ENCODE results near the gene TSPAN9. TPM values are rescaled to one million over a fixed set of nuclear protein-coding genes. Genes with fewer than 3 reads are reported as not detected.

TSPAN9 gene
- total and polyA plus RNA-seq, 4 donors: 7.1 to 50.6 (median 35.5) TPM

DNA sequence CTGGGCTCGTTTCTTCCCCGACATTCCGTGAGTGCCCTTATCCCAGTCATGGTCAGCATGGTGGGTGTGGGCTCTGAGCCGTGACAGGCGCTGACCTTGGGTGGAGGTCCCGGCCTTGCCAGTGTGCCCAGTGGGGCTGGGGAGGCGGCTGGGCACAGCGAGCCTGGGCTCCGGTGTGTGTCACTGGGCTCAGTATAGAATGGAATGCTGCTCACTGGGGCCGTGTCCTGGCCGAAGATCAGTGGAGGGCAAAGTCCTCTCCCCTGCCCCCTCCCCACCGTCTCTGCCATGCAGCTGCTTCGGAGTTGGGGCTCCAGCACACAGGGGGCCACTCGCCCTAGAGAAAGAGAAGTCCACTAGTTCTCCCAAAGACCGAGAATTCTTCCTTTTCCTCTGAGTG is 164.4 kb downstream of the TSPAN9 start:
- intact Hi-C loops (cut with DNase I): no loop called here
- Histone ChIP-seq H3K36me3 (ENCODE audit: control insufficient read depth in 1 of 2, insufficient read depth in 2 of 2, low read length in 1 of 2) (no peaks in the 10 kb centered on the region), H3K4me3 (ENCODE audit: low read length in 2 of 2) (no peak overlapping the region), H3K27me3 (ENCODE audit: control insufficient read depth in 1 of 2, insufficient read depth in 2 of 2, low read length in 1 of 2) (no peaks in the 10 kb centered on the region), H3K4me1 (ENCODE audit: control insufficient read depth in 1 of 2, insufficient read depth in 2 of 2, low read length in 2 of 2) (no peaks in the 10 kb centered on the region), H3K9me3 (ENCODE audit: control insufficient read depth, low read length) (no peaks in the 10 kb centered on the region), H3K27ac (ENCODE audit: low read depth in 1 of 2, low read length in 2 of 2) (no peak overlapping the region)
- DNase-seq: no peak
- no peak for ATAC-seq (ENCODE audit: low FRiP score)
- 55 to 82% methylated on average over 15 of the region's 15 CpGs for WGBS, 2 donors

DNA sequence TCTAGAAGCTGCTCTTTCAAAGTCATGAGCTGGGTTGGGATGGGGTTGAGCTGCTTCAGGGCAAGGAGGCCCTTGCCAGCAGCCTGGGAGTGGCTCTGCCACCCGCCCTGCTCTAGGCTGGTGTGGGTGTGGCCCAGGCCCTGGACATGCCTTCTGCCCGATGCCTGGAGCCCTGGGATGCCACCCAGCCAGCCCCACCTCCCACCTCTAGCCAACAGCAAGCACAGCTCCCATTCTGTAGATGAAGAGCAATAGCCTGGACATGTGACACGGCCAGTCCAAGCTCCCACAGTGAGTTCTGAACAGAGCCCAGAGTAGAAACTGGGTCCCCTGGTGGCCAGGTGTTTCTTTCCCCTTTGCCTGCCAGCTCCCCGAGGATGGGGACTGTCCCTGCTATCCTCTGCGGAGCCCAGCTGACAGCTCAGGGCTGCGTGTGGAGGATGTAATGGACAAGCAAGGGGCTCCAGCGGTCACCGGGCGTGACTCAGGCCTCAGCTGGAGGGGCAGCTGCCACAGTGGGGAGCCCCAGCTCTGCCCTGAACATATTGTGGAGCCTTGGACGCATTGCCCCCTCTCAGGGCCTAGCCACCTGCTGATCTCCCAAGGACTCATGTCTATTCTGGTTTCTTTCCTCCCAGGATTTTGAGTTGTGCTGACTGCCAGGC is 165.2 kb downstream of the TSPAN9 start:
- H3K27ac ChIP-seq (ENCODE audit: low read depth in 1 of 2, low read length in 2 of 2): no peak overlapping the region
- H3K4me3 ChIP-seq (ENCODE audit: low read length in 2 of 2): no peak overlapping the region
- H3K4me1 ChIP-seq (ENCODE audit: control insufficient read depth in 1 of 2, insufficient read depth in 2 of 2, low read length in 2 of 2): no peaks in the 10 kb centered on the region
- H3K9me3 ChIP-seq (ENCODE audit: control insufficient read depth, low read length): no peaks in the 10 kb centered on the region
- no peaks in the 10 kb centered on the region for H3K27me3 ChIP-seq (ENCODE audit: control insufficient read depth in 1 of 2, insufficient read depth in 2 of 2, low read length in 1 of 2)
- 79 to 83% methylated on average over 10 of the region's 10 CpGs for WGBS, 2 donors
- H3K36me3 ChIP-seq (ENCODE audit: control insufficient read depth in 1 of 2, insufficient read depth in 2 of 2, low read length in 1 of 2): no peaks in the 10 kb centered on the region
- intact Hi-C loops (cut with DNase I): no loop called here
- ATAC-seq (ENCODE audit: low FRiP score): no peak
- no peak for DNase-seq

DNA sequence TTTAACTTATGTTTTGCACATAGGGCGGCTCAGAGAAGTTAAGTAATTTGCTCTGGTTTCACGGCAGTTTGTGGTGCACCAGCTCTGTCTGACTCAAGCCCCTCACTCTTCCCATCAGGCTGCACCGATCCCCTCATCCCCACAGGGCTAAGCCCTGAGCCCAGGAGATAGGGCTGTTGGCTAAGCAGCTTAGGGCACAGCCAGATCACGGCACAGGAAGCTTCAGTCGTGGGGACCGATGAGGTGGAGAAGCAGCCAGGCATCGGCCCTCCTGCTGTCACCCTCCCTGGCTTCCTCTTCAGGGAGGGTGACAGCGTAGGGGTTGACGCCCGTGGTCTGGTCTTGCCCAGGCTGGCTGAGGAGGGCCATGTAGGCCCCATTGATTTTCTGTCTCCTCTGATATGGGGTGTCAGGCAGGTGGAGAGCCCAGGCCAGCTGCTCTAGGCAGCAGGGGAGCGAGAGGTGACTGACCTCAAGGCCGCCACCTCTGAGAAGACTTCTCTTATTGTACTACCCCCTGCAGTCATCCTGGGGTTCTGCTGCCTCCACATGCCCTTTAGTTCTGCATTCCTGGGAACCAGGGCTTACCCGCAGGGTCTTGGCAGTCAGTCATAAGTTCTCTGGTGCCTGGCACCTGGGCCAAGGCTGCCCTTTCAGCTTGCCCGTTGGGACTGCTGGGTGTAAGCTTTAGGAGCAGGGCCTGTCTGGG is 166.4 kb downstream of the TSPAN9 start:
- Histone ChIP-seq H3K4me3 (ENCODE audit: low read length in 2 of 2) (no peak overlapping the region), H3K27me3 (ENCODE audit: control insufficient read depth in 1 of 2, insufficient read depth in 2 of 2, low read length in 1 of 2) (no peaks in the 10 kb centered on the region), H3K4me1 (ENCODE audit: control insufficient read depth in 1 of 2, insufficient read depth in 2 of 2, low read length in 2 of 2) (no peaks in the 10 kb centered on the region), H3K27ac (ENCODE audit: low read depth in 1 of 2, low read length in 2 of 2) (no peak overlapping the region), H3K9me3 (ENCODE audit: control insufficient read depth, low read length) (no peaks in the 10 kb centered on the region), H3K36me3 (ENCODE audit: control insufficient read depth in 1 of 2, insufficient read depth in 2 of 2, low read length in 1 of 2) (no peaks in the 10 kb centered on the region)
- ATAC-seq (ENCODE audit: low FRiP score) (no peak), DNase-seq (no peak)
- 74 to 76% methylated on average over 14 of the region's 14 CpGs for WGBS, 2 donors
- intact Hi-C loops (cut with DNase I): no loop called here

DNA sequence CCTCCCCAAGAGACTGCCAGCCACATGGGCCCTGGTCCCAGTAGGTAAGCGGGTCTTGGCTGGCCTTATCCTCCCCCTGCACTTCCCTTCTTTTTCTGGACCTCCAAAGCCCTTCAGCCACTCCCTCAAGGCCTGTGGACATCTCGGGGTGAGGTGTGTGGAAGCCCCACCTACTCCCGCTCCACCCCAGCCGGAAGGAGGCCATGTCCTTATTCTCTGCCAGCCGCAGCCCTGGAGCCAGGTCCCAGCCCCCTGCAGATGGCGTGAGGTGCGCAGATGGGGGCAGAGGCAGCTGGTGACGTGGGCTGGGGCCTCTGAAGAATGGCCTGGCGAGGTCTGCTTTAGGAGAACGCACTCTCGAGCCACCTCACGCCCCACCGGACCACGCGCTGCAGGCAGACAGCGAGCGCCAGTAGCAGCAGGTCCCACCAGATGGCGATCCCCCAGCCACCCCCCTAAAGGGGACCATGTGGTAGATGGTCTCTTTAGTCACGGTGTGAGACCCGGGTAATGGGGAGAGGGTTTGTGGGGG is 167.1 kb downstream of the TSPAN9 start:
- H3K4me3 ChIP-seq (ENCODE audit: low read length in 2 of 2): no peak overlapping the region
- intact Hi-C loops (cut with DNase I): no loop called here

DNA sequence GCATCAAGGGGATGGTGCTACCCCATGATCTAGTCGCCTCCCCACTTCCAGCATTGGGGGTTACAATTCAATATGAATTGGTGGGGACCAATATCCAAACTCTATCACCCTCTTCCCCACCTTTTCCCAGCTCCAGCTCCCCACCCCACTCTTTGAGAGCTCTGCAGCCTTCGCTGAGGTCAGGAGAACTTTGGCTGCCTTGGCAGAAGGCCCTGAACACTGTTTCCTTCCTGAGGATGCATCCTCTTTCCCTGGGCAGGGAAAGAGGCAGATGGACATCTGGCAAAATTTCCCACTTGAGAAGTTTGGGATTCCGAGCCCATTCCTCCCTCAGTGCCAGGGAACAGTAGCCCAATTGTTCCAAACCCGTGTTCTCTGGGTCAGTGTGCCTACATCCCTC is 169.1 kb downstream of the TSPAN9 start:
- 91 to 93% methylated on average over 4 of the region's 4 CpGs for WGBS, 2 donors
- Histone ChIP-seq H3K4me1 (ENCODE audit: control insufficient read depth in 1 of 2, insufficient read depth in 2 of 2, low read length in 2 of 2) (peaks cover 0 to 6% of the 10 kb centered on the region in 2 donors), H3K36me3 (ENCODE audit: control insufficient read depth in 1 of 2, insufficient read depth in 2 of 2, low read length in 1 of 2) (no peaks in the 10 kb centered on the region), H3K9me3 (ENCODE audit: control insufficient read depth, low read length) (no peaks in the 10 kb centered on the region), H3K4me3 (ENCODE audit: low read length in 2 of 2) (no peak overlapping the region), H3K27ac (ENCODE audit: low read depth in 1 of 2, low read length in 2 of 2) (no peak overlapping the region), H3K27me3 (ENCODE audit: control insufficient read depth in 1 of 2, insufficient read depth in 2 of 2, low read length in 1 of 2) (no peaks in the 10 kb centered on the region)
- no peak for DNase-seq
- intact Hi-C loops (cut with DNase I): no loop called here
- no peak for ATAC-seq (ENCODE audit: low FRiP score)

More for the DNA sequence above, 167.1 kb downstream of the TSPAN9 start:
- WGBS, 2 donors: 92 to 94% methylated on average over 20 of the region's 20 CpGs
- H3K9me3 ChIP-seq (ENCODE audit: control insufficient read depth, low read length): no peaks in the 10 kb centered on the region
- H3K36me3 ChIP-seq (ENCODE audit: control insufficient read depth in 1 of 2, insufficient read depth in 2 of 2, low read length in 1 of 2): no peaks in the 10 kb centered on the region
- H3K4me1 ChIP-seq (ENCODE audit: control insufficient read depth in 1 of 2, insufficient read depth in 2 of 2, low read length in 2 of 2): no peaks in the 10 kb centered on the region
- ATAC-seq (ENCODE audit: low FRiP score): no peak
- H3K27ac ChIP-seq (ENCODE audit: low read depth in 1 of 2, low read length in 2 of 2): no peak overlapping the region
- DNase-seq: no peak
- no peaks in the 10 kb centered on the region for H3K27me3 ChIP-seq (ENCODE audit: control insufficient read depth in 1 of 2, insufficient read depth in 2 of 2, low read length in 1 of 2)

DNA sequence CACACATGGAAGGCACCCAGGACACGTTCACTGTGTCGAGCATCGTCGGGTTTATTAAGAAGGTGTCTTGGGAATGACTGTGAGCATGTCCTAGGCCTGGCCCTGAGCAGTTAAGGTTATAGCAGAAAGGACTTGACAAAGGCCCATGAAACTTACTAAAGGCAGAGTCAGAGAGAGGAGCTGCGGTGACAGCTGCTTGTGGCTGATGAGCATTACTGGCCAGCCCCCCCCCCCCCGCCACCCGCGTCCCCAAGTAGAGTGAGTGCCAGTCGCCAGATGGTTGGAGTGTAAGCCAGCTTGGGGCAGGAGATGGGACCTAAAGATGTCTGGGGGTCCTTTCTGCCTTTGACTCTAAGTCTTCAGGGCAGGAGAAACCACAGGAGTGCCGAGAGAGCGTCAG is 169.9 kb downstream of the TSPAN9 start:
- no peak overlapping the region for H3K27ac ChIP-seq (ENCODE audit: low read depth in 1 of 2, low read length in 2 of 2)
- intact Hi-C loops (cut with DNase I): no loop called here
- H3K27me3 ChIP-seq (ENCODE audit: control insufficient read depth in 1 of 2, insufficient read depth in 2 of 2, low read length in 1 of 2): no peaks in the 10 kb centered on the region
- H3K4me3 ChIP-seq (ENCODE audit: low read length in 2 of 2): no peak overlapping the region
- DNase-seq (no peak), ATAC-seq (ENCODE audit: low FRiP score) (no peak)
- WGBS, 2 donors: 62 to 64% methylated on average over 11 of the region's 11 CpGs
- H3K9me3 ChIP-seq (ENCODE audit: control insufficient read depth, low read length): no peaks in the 10 kb centered on the region
- H3K36me3 ChIP-seq (ENCODE audit: control insufficient read depth in 1 of 2, insufficient read depth in 2 of 2, low read length in 1 of 2): no peaks in the 10 kb centered on the region
- H3K4me1 ChIP-seq (ENCODE audit: control insufficient read depth in 1 of 2, insufficient read depth in 2 of 2, low read length in 2 of 2): peaks cover 0 to 6% of the 10 kb centered on the region in 2 donors

DNA sequence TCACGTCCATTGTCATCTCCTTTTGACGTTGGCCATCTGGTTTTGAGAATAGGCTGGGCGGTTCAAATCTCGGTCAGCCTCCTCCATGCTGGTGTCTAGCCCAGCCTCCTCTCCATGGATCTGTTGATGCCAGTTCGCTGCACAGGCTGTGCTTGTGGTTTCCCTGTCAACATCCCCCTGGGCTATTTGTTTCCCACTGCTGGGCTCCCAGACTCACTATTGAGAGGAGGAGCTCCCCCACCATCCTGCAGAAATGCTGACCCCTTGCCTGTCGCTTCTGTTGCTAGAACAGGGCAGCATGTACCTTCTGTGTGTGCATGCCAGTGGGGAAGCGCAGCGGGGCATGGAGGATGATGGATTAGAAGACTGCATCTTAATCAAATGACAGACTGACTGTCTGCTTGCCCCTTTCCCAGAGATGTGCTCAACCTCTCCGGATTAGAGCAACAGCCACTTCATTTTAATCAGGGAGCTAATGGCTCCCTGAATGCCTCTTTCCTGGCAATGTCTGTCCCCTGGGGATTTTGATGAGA is 170.5 kb downstream of the TSPAN9 start:
- peaks cover 0 to 6% of the 10 kb centered on the region in 2 donors for H3K4me1 ChIP-seq (ENCODE audit: control insufficient read depth in 1 of 2, insufficient read depth in 2 of 2, low read length in 2 of 2)
- H3K36me3 ChIP-seq (ENCODE audit: control insufficient read depth in 1 of 2, insufficient read depth in 2 of 2, low read length in 1 of 2): no peaks in the 10 kb centered on the region
- no peaks in the 10 kb centered on the region for H3K9me3 ChIP-seq (ENCODE audit: control insufficient read depth, low read length)
- H3K27ac ChIP-seq (ENCODE audit: low read depth in 1 of 2, low read length in 2 of 2): no peak overlapping the region
- intact Hi-C loops (cut with DNase I): no loop called here
- no peak for ATAC-seq (ENCODE audit: low FRiP score)
- H3K27me3 ChIP-seq (ENCODE audit: control insufficient read depth in 1 of 2, insufficient read depth in 2 of 2, low read length in 1 of 2): no peaks in the 10 kb centered on the region
- no peak for DNase-seq
- WGBS, 2 donors: 92 to 94% methylated on average over 9 of the region's 9 CpGs
- no peak overlapping the region for H3K4me3 ChIP-seq (ENCODE audit: low read length in 2 of 2)

DNA sequence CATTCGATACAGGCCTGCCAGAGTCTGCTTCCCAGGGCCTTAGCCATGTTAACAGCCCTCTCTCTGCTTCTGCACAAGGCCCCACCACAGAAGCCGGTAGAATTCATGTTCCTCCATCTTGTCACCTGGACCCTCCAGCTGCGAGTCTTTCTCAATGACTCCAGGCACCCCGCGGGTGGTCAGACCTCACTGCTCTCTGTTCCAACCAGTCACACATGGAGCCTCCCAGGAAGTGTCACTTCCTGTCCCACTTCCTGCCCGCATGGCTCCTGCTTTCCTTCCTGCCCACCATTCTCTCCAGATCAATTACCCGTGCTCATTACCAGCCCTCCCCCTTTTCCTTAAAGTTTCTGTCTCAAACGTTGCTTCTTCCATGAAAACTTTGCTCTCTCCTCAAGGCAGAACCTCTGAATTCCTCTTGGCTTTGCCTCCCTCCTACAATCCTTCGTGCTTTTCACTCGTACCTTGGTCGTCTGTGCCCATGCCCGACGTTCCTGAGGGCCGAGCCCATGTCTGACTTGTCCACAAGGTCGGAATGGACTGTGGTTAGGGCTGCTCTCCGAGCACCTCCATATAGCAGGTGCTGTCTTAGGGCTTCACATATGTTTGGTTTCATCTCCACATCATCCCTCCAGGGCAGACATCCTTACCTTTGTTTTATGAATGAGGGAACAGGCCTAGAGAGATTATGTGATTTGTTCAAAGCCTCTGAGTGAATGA is 172.1 kb downstream of the TSPAN9 start:
- H3K4me3 ChIP-seq (ENCODE audit: low read length in 2 of 2): no peak overlapping the region
- no peak for ATAC-seq (ENCODE audit: low FRiP score)
- H3K27ac ChIP-seq (ENCODE audit: low read depth in 1 of 2, low read length in 2 of 2): no peak overlapping the region
- H3K27me3 ChIP-seq (ENCODE audit: control insufficient read depth in 1 of 2, insufficient read depth in 2 of 2, low read length in 1 of 2): no peaks in the 10 kb centered on the region
- WGBS, 2 donors: 92 to 93% methylated on average over 16 of the region's 16 CpGs
- intact Hi-C loops (cut with DNase I): no loop called here
- peaks cover 0 to 12% of the 10 kb centered on the region in 2 donors for H3K4me1 ChIP-seq (ENCODE audit: control insufficient read depth in 1 of 2, insufficient read depth in 2 of 2, low read length in 2 of 2)
- DNase-seq: no peak
- no peaks in the 10 kb centered on the region for H3K36me3 ChIP-seq (ENCODE audit: control insufficient read depth in 1 of 2, insufficient read depth in 2 of 2, low read length in 1 of 2)
- H3K9me3 ChIP-seq (ENCODE audit: control insufficient read depth, low read length): no peaks in the 10 kb centered on the region

Data from aorta (tissue), 5 donors.